Right ventricle myocardium inferior (tissue), 1 donor: ENCODE measurements around the gene COL6A2. TPM values are rescaled to one million over a fixed set of nuclear protein-coding genes. Genes with fewer than 3 reads are reported as not detected.
A peak's percentile ranks its signal among the peaks of the same experiment; 100 is the strongest.

ENCODE experiments used
- ATAC-seq: fragments of 200-7000 bp; cut with Tn5 transposase; one replicate; pipeline ENCODE4 v1.9.1; 2020; ENCODE audit warnings: mild to moderate bottlenecking, moderate library complexity
- DNase-seq: peaks from one replicate; pipeline ENCODE4 v3.0.0; 2021; ENCODE audit errors: missing footprints
- intact Hi-C: fragments of 100-400 bp; cut with DNase I; formaldehyde crosslinking; loops from one replicate; pipeline ENCODE4 v1.11.0; 2022
- total RNA-seq: library from RNA; stranded (reverse); fragmentation: NEBNext Ultra II Directional; extraction: Animal tissue kit (Norgen Biotek cat#: 25700); gene quantifications from one replicate; pipeline ENCODE4 v1.2.1, GENCODE V29; 2021
- donor health status: DM: no; HTN: yes; CAD: no; lungs with severe emphysema.

Gene COL6A2
- total RNA-seq, 1 donor from 2014 or later, result 254 TPM

- intact Hi-C loops, result no loop called here
- no peak for DNase-seq
- ATAC-seq, result no peak
These were observed 9.7 kb upstream of the COL6A2 start for GRCh38 chr21:46088189-46088588.

GRCh38 chr21:46089285-46089684 is 8.6 kb upstream of the COL6A2 start:
- no peak for DNase-seq
- no peak for ATAC-seq
- intact Hi-C loops, result no loop called here

- ATAC-seq (no peak), DNase-seq (no peak)
- intact Hi-C loops, result loop anchor here (10.0 kb wide), 1 partner anchor 46 kb away; no protein-coding TSS in a partner anchor
These were observed 6.8 kb upstream of the COL6A2 start for GRCh38 chr21:46091118-46091517.

GRCh38 chr21:46091631-46092025 is 6.3 kb upstream of the COL6A2 start:
- intact Hi-C loops, result loop anchor here (10.0 kb wide), 1 partner anchor 47 kb away; no protein-coding TSS in a partner anchor
- no peak for ATAC-seq
- no peak for DNase-seq

GRCh38 chr21:46092026-46092764 is 5.7 kb upstream of the COL6A2 start:
- no peak for DNase-seq
- ATAC-seq, result peak; percentile 73
- intact Hi-C loops, result loop anchor here (10.0 kb wide), 1 partner anchor 47 kb away; no protein-coding TSS in a partner anchor

GRCh38 chr21:46092811-46093667 is 4.9 kb upstream of the COL6A2 start:
- intact Hi-C loops, result loop anchor here (10.0 kb wide), 1 partner anchor 48 kb away; no protein-coding TSS in a partner anchor
- no peak for DNase-seq
- peak; percentile 5 for ATAC-seq

GRCh38 chr21:46093668-46094400 is 4.1 kb upstream of the COL6A2 start:
- ATAC-seq, result no peak
- intact Hi-C loops, result loop anchor here (10.0 kb wide), 1 partner anchor 49 kb away; no protein-coding TSS in a partner anchor
- DNase-seq, result no peak

- intact Hi-C loops, result loop anchor here (10.0 kb wide), 1 partner anchor 50 kb away; no protein-coding TSS in a partner anchor
- DNase-seq, result no peak
- ATAC-seq, result no peak
These were observed 3.4 kb upstream of the COL6A2 start for GRCh38 chr21:46094401-46095082.

GRCh38 chr21:46095083-46095719 is 2.7 kb upstream of the COL6A2 start:
- no peak for DNase-seq
- no peak for ATAC-seq
- intact Hi-C loops, result loop anchor here (10.0 kb wide), 1 partner anchor 50 kb away; no protein-coding TSS in a partner anchor

GRCh38 chr21:46095814-46096595 is 1.9 kb upstream of the COL6A2 start:
- ATAC-seq (no peak), DNase-seq (no peak)
- intact Hi-C loops, result loop anchor here (2.0 to 10.0 kb wide), 2 partner anchors 51 to 121 kb away; no protein-coding TSS in a partner anchor

GRCh38 chr21:46096596-46097335 is 1.1 kb upstream of the COL6A2 start:
- no peak for ATAC-seq
- intact Hi-C loops, result loop anchor here (2.0 to 10.0 kb wide), 2 partner anchors 52 to 122 kb away; no protein-coding TSS in a partner anchor
- no peak for DNase-seq

GRCh38 chr21:46098303-46099141 is 610 bp downstream of the COL6A2 start:
- ATAC-seq, result peak; percentile 60
- DNase-seq, result no peak
- intact Hi-C loops, result loop anchor here (10.0 kb wide), 1 partner anchor 54 kb away; no protein-coding TSS in a partner anchor

- peak; percentile 26 for ATAC-seq
- intact Hi-C loops, result loop anchor here (10.0 kb wide), 1 partner anchor 55 kb away; no protein-coding TSS in a partner anchor
- no peak for DNase-seq
These were observed 1.6 kb downstream of the COL6A2 start for GRCh38 chr21:46099476-46099875.

- DNase-seq (no peak), ATAC-seq (no peak)
- intact Hi-C loops, result no loop called here
These were observed 2.1 kb downstream of the COL6A2 start for GRCh38 chr21:46100020-46100419.

- DNase-seq (no peak), ATAC-seq (no peak)
- intact Hi-C loops, result no loop called here
These were observed 2.5 kb downstream of the COL6A2 start for GRCh38 chr21:46100426-46100825.
